22Rv1 (cell line): ENCODE data around the gene ERFL.

Experiments
- ZFX ChIP-seq: fragments of 450-650 bp; IDR thresholded peaks from 2 replicates; pipeline ENCODE4 v1.6.1; 2017; ENCODE audit warnings: antibody characterized with exemption, borderline replicate concordance
- TF ChIP-seq, protein P1 (sequence below): fragments of 450-650 bp; IDR thresholded peaks from 2 replicates; pipeline ENCODE4 v1.5.1; 2017; ENCODE audit warnings: mild to moderate bottlenecking

DNA sequence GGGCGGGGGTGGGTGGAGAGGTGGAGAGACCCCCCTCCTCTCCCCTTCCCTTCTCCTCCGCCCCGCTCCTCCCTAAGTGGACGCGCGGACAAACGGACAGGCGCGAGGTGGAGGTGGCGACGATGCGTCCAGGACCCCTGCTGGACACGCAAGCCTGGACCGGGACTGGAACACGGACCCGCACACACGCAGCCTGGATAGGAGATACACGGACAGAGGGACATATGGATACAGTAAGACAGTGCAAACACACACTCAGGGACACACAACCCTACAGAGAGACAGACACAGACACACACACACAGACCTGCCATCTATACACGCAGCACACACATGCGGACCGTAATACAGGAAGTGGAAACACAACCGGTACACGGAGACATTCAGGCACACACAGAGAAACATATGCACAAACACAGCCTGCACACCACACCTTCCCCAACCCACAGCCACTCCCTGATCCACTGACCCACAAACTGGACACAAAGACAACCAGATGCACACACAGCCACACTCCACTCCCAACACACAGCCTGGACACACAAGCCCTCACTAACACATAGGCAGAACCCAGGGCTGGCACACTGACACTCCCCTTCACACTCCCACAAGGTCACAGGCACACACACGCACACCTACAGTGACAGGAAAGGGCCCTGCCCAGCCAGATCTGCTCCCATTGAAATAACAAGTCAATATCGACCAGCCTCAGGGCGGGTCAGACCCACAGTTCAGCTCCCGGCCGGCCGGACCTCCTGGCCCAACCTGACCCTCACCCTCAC lies 696 bp upstream of the ERFL start:
- TF ChIP-seq, protein P1, sequence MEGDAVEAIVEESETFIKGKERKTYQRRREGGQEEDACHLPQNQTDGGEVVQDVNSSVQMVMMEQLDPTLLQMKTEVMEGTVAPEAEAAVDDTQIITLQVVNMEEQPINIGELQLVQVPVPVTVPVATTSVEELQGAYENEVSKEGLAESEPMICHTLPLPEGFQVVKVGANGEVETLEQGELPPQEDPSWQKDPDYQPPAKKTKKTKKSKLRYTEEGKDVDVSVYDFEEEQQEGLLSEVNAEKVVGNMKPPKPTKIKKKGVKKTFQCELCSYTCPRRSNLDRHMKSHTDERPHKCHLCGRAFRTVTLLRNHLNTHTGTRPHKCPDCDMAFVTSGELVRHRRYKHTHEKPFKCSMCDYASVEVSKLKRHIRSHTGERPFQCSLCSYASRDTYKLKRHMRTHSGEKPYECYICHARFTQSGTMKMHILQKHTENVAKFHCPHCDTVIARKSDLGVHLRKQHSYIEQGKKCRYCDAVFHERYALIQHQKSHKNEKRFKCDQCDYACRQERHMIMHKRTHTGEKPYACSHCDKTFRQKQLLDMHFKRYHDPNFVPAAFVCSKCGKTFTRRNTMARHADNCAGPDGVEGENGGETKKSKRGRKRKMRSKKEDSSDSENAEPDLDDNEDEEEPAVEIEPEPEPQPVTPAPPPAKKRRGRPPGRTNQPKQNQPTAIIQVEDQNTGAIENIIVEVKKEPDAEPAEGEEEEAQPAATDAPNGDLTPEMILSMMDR = peak; percentile 8
- no peak for TF ChIP-seq ZFX
